DOHH2 (cell line): ENCODE measurements around the gene RTTN.

Experiments
- CTCF ChIP-seq: fragments of 200-600 bp; sonication (generic); IDR thresholded peaks from one replicate; pipeline ENCODE4 v1.5.1; 2014; ENCODE audit warnings: antibody characterized with exemption, mild to moderate bottlenecking, low read depth, low read length; ENCODE audit not compliant: poor library complexity, severe bottlenecking
- EZH2phosphoT487 ChIP-seq: fragments of 200-600 bp; sonication (generic); IDR thresholded peaks from 2 replicates; pipeline ENCODE4 v1.6.1; 2017; ENCODE audit warnings: borderline replicate concordance, mild to moderate bottlenecking, antibody characterized with exemption, low read length, moderate library complexity, mixed read lengths

- no peak for TF ChIP-seq CTCF
- no peak for TF ChIP-seq EZH2phosphoT487
These were observed 236.0 kb downstream of the RTTN start for GRCh38 chr18:69969491-69969890.
